A549 treated with ZK216348 at 1 μM for 4 hours (cell line): ENCODE results near the gene HMGN2. TPM values are rescaled to one million over a fixed set of nuclear protein-coding genes. Genes with fewer than 3 reads are reported as not detected.

Experiments used
- total RNA-seq: library from RNA; stranded (reverse); fragments of 200-300 nt; extraction: Qiagen RNA extraction; gene quantifications from 5 replicates; pipeline ENCODE4 v1.2.3, GENCODE V29; 2022; ENCODE audit warnings: low read depth

Gene HMGN2
- total RNA-seq = 315 to 439 TPM (median 348 TPM) in 5 replicates

DNA sequence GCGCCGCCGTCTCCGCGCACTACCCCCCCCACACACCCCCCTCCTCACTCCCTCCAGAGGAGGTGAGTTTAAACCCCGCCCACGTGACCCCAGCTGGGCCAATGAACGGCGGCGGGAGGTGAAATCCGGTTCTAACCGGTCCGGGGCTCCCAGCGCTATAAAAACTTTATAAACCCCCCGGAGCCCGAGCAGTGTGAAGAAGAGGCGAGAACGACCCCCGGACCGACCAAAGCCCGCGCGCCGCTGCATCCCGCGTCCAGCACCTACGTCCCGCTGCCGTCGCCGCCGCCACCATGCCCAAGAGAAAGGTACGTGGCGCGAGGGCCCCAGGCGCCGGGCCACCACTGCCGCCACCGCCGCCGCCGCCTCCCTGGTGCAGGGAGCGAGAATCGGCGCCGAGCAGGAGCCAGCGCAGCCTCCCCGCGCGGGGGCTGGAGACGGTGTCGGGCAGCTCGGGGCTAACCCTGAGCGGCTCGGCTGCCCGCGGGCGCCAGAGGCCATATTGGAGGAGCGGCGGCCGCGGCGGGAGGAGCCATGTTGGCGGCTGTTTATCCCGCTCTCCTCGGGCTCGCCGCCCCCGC lies at the start of gene HMGN2:
Gene HMGN2, plus strand, starts transcription at position 121 of the 581 bp plus-strand sequence. Its CDS starts 173 bp downstream, at position 294.

DNA sequence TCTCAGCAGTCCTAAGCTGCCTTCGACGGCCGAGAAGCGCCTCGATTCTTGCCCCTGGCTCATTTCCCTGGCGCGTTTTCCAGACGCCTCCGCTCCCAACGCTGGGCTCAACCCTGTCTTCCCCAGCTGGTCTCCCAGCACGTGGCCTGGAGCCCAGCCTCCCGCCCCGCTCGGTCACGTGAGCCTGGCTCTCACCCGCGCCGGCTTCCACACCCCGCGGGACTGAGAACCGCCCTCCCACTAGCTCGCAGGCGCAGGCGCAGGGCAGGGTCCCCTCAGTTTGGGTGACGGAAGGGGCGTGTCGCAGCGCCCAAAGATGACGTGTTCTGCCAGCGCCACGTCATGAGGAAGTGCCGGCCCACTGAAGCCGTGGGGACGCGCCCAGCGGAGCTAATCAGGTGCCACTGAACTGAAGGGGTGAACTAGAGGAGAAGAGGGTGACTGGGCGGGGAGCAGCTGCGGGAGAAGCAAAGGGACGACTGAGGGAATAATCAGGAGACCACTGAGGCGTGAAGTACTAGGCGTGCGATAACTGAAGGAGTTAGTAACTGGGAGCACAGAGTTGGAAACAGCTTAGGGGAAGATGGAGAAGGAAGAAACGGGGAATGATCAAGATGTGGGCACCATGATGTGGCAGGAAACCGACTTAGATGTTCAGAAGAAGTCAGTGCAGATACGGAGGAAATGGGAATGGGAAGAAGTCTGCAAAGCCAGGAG lies 40.1 kb upstream of the HMGN2 start, which contains the start of gene DHDDS:
Gene DHDDS, plus strand, starts transcription at position 343 of the 717 bp plus-strand sequence. CDS start 625 bp downstream, outside the sequence.

Other genes with a start within 250 kb of the HMGN2 start
- 10.8 to 13.9 TPM (median 12.3 TPM) in 5 replicates for gene CEP85, start 238.2 kb upstream of the HMGN2 start, total RNA-seq
- 121 to 161 TPM (median 145 TPM) in 5 replicates for gene SH3BGRL3, start 192.4 kb upstream of the HMGN2 start, total RNA-seq
- gene UBXN11, start 165.8 kb upstream of the HMGN2 start, total RNA-seq = 7.0 to 17.5 TPM (median 15.1 TPM) in 5 replicates
- not detected in 5 replicates for gene CD52, start 154.5 kb upstream of the HMGN2 start, total RNA-seq
- 0.90 to 2.6 TPM (median 1.3 TPM) in 5 replicates for gene CRYBG2, start 118.3 kb upstream of the HMGN2 start, total RNA-seq
- not detected in 5 replicates for gene ZNF683, start 99.7 kb upstream of the HMGN2 start, total RNA-seq
- not detected in 5 replicates for gene LIN28A, start 61.6 kb upstream of the HMGN2 start, total RNA-seq
- 23.5 to 27.4 TPM (median 23.6 TPM) in 5 replicates for gene DHDDS, start 40.1 kb upstream of the HMGN2 start, total RNA-seq
- 14.8 to 17.9 TPM (median 16.5 TPM) in 5 replicates for gene RPS6KA1, start 57.3 kb downstream of the HMGN2 start, total RNA-seq
- gene ARID1A, start 223.6 kb downstream of the HMGN2 start, total RNA-seq = 28.0 to 39.7 TPM (median 36.1 TPM) in 5 replicates